Measurements from ENCODE around the gene ADARB1. TPM values are rescaled to one million over a fixed set of nuclear protein-coding genes. Genes with fewer than 3 reads are reported as not detected.
A peak's percentile ranks its signal among the peaks of the same experiment; 100 is the strongest.

Gene ADARB1
- total RNA-seq, 5 donors from 2014 or later (not counting 1 experiment from before 2014, with no cell fraction given): 39.7 to 50.3 (median 44.5) TPM

- CTCF ChIA-PET: no interaction called here
- no peaks in the 10 kb centered on the region for H3K9me3 ChIP-seq
- H3K4me1 ChIP-seq (ENCODE audit: control insufficient read depth in 1 of 2, extremely low read depth in 1 of 2, insufficient read depth in 2 of 2, low read length in 2 of 2): peaks cover 0 to 5% of the 10 kb centered on the region in 2 experiments
- Mint-ChIP-seq H3K36me3 (no peaks in the 10 kb centered on the region), H3K4me3 (no peak overlapping the region), H3K27ac (no peak overlapping the region), H3K9me3 (no peaks in the 10 kb centered on the region), H3K4me1 (peaks cover 1 to 10% (median 5%) of the 10 kb centered on the region in 3 donors), H3K27me3 (peaks cover 7 to 20% of the 10 kb centered on the region in 2 donors)
- no peaks in the 10 kb centered on the region for H3K36me3 ChIP-seq (ENCODE audit: control insufficient read depth in 2 of 2, extremely low read depth in 1 of 2, insufficient read depth in 1 of 2, low read length in 1 of 2)
- DNase-seq (no peak), ATAC-seq (replicated peaks in 1 of 4) (no peak)
- POLR2A ChIA-PET: no interaction called here
- peaks cover 0 to 54% of the 10 kb centered on the region in 2 experiments for H3K27me3 ChIP-seq (replicated peaks in 1 of 2; ENCODE audit: control insufficient read depth in 2 of 2, extremely low read depth in 1 of 2, insufficient read depth in 2 of 2, low read length in 1 of 2)
- WGBS (ENCODE audit: insufficient coverage): 93% methylated on average over 2 of the region's 3 CpGs
- no peak overlapping the region for H3K27ac ChIP-seq (ENCODE audit: low read length)
- no peak overlapping the region for H3K4me3 ChIP-seq (ENCODE audit: control insufficient read depth in 1 of 2, extremely low read depth in 1 of 2, low read length in 1 of 2)
Observed at GRCh38 chr21:45250272-45250671, 175.9 kb downstream of the ADARB1 start.

DNA sequence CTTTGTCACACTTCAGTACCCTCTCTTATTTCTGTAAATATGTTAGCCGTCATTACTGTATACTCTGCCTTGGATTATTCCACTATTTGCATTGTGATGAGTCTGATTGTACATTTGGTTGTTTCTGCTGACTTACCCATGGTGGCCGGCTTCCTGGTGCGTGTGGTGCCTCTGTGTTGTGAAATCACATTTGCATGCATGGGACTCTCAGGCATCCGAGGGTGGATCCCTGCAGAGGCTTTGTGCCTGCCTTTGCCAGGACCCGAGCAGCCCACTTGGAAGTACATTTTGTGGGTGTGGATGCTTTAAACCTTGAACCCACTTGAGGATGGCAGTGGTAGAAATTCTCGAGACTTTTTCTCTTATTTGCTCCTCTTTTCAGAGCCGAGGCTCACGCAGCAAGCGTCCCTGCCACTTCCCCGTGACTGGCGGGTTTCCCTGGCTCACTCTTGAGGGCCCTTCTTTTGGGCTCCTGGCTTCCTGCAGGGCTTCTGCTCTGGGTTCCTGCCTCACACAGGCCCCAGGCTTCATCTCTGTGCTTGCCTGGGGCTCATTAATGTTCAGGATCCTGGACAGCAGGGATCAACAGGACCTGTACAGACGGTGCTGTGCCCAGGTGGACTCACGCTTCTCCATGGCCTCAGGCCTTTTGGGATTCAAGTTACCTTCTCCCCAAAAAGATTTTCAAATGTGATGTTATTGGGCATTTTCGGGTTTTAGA, 176.7 kb downstream of the ADARB1 start:
- Histone ChIP-seq H3K9me3 (no peaks in the 10 kb centered on the region), H3K4me1 (ENCODE audit: control insufficient read depth in 1 of 2, extremely low read depth in 1 of 2, insufficient read depth in 2 of 2, low read length in 2 of 2) (peaks cover 0 to 13% of the 10 kb centered on the region in 2 experiments), H3K27me3 (replicated peaks in 1 of 2; ENCODE audit: control insufficient read depth in 2 of 2, extremely low read depth in 1 of 2, insufficient read depth in 2 of 2, low read length in 1 of 2) (peaks cover 0 to 57% of the 10 kb centered on the region in 2 experiments), H3K27ac (ENCODE audit: low read length) (no peak overlapping the region), H3K36me3 (ENCODE audit: control insufficient read depth in 2 of 2, extremely low read depth in 1 of 2, insufficient read depth in 1 of 2, low read length in 1 of 2) (no peaks in the 10 kb centered on the region), H3K4me3 (ENCODE audit: control insufficient read depth in 1 of 2, extremely low read depth in 1 of 2, low read length in 1 of 2) (no peak overlapping the region)
- ChIA-PET CTCF (no interaction called here), POLR2A (no interaction called here)
- H3K36me3 Mint-ChIP-seq: no peaks in the 10 kb centered on the region
- no peak overlapping the region for H3K4me3 Mint-ChIP-seq
- no peaks in the 10 kb centered on the region for H3K9me3 Mint-ChIP-seq
- 88% methylated on average over 9 of the region's 14 CpGs for WGBS (ENCODE audit: insufficient coverage)
- DNase-seq: no peak
- H3K27me3 Mint-ChIP-seq: peaks cover 7 to 24% of the 10 kb centered on the region in 2 donors
- H3K27ac Mint-ChIP-seq: no peak overlapping the region
- no peak for ATAC-seq (replicated peaks in 1 of 4)
- peaks cover 4 to 10% (median 8%) of the 10 kb centered on the region in 3 donors for H3K4me1 Mint-ChIP-seq

- POLR2A ChIA-PET: no interaction called here
- Mint-ChIP-seq H3K36me3 (no peaks in the 10 kb centered on the region), H3K4me1 (peaks cover 4 to 10% (median 10%) of the 10 kb centered on the region in 3 donors), H3K4me3 (no peak overlapping the region), H3K9me3 (no peaks in the 10 kb centered on the region), H3K27me3 (peaks cover 7 to 21% of the 10 kb centered on the region in 2 donors), H3K27ac (no peak overlapping the region)
- Histone ChIP-seq H3K27ac (ENCODE audit: low read length) (no peak overlapping the region), H3K27me3 (replicated peaks in 1 of 2; ENCODE audit: control insufficient read depth in 2 of 2, extremely low read depth in 1 of 2, insufficient read depth in 2 of 2, low read length in 1 of 2) (peaks cover 0 to 59% of the 10 kb centered on the region in 2 experiments), H3K4me1 (ENCODE audit: control insufficient read depth in 1 of 2, extremely low read depth in 1 of 2, insufficient read depth in 2 of 2, low read length in 2 of 2) (peaks cover 0 to 21% of the 10 kb centered on the region in 2 experiments), H3K9me3 (no peaks in the 10 kb centered on the region), H3K4me3 (ENCODE audit: control insufficient read depth in 1 of 2, extremely low read depth in 1 of 2, low read length in 1 of 2) (no peak overlapping the region), H3K36me3 (ENCODE audit: control insufficient read depth in 2 of 2, extremely low read depth in 1 of 2, insufficient read depth in 1 of 2, low read length in 1 of 2) (no peaks in the 10 kb centered on the region)
- ATAC-seq (replicated peaks in 1 of 4) (no peak), DNase-seq (no peak)
- CTCF ChIA-PET: no interaction called here
- 95% methylated on average over 22 of the region's 28 CpGs for WGBS (ENCODE audit: insufficient coverage)
Observed at GRCh38 chr21:45251635-45252447, 177.5 kb downstream of the ADARB1 start.

GRCh38 chr21:45252448-45252925, 178.1 kb downstream of the ADARB1 start:
- DNase-seq (peak in 1 of 35 experiments; percentile 17), ATAC-seq (replicated peaks in 1 of 4) (no peak)
- POLR2A ChIA-PET: no interaction called here
- H3K27ac Mint-ChIP-seq: no peak overlapping the region
- H3K4me3 Mint-ChIP-seq: no peak overlapping the region
- Histone ChIP-seq H3K36me3 (ENCODE audit: control insufficient read depth in 2 of 2, extremely low read depth in 1 of 2, insufficient read depth in 1 of 2, low read length in 1 of 2) (no peaks in the 10 kb centered on the region), H3K27me3 (replicated peaks in 1 of 2; ENCODE audit: control insufficient read depth in 2 of 2, extremely low read depth in 1 of 2, insufficient read depth in 2 of 2, low read length in 1 of 2) (peaks cover 0 to 65% of the 10 kb centered on the region in 2 experiments), H3K9me3 (no peaks in the 10 kb centered on the region), H3K27ac (ENCODE audit: low read length) (no peak overlapping the region), H3K4me3 (ENCODE audit: control insufficient read depth in 1 of 2, extremely low read depth in 1 of 2, low read length in 1 of 2) (no peak overlapping the region), H3K4me1 (ENCODE audit: control insufficient read depth in 1 of 2, extremely low read depth in 1 of 2, insufficient read depth in 2 of 2, low read length in 2 of 2) (peaks cover 0 to 27% of the 10 kb centered on the region in 2 experiments)
- CTCF ChIA-PET: no interaction called here
- no peaks in the 10 kb centered on the region for H3K9me3 Mint-ChIP-seq
- WGBS (ENCODE audit: insufficient coverage): 70% methylated on average over 2 of the region's 13 CpGs
- H3K36me3 Mint-ChIP-seq: no peaks in the 10 kb centered on the region
- H3K4me1 Mint-ChIP-seq: peaks cover 5 to 15% (median 10%) of the 10 kb centered on the region in 3 donors
- H3K27me3 Mint-ChIP-seq: peaks cover 5 to 21% of the 10 kb centered on the region in 2 donors

DNA sequence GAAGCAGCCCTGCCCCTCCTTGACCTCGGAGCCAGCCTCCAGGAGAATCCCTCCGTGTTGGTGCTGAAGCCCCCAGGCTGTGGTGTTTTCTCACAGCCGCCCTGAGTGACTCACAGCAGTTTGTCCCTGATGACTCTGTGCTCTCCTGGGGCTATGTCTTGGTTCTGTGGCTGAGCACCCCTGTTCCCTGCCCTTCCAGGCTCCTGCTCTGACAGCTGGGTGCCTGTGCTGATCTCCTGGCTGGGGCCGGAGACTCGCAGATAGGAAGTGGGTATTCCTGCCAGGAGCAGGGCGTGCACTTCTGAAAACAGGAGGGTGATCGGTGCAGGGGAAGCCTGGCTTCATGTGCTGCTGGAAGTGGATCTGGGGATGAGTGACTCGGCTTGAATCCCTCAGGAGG, 178.8 kb downstream of the ADARB1 start:
- 70% methylated on average over 8 of the region's 8 CpGs for WGBS (ENCODE audit: insufficient coverage)
- H3K27me3 Mint-ChIP-seq: peaks cover 4 to 17% of the 10 kb centered on the region in 2 donors

GRCh38 chr21:45253633-45254459, 179.5 kb downstream of the ADARB1 start:
- CTCF ChIA-PET: no interaction called here
- ATAC-seq (replicated peaks in 1 of 4) (no peak), DNase-seq (no peak)
- Histone ChIP-seq H3K4me3 (ENCODE audit: control insufficient read depth in 1 of 2, extremely low read depth in 1 of 2, low read length in 1 of 2) (no peak overlapping the region), H3K4me1 (ENCODE audit: control insufficient read depth in 1 of 2, extremely low read depth in 1 of 2, insufficient read depth in 2 of 2, low read length in 2 of 2) (peaks cover 0 to 31% of the 10 kb centered on the region in 2 experiments), H3K27me3 (replicated peaks in 1 of 2; ENCODE audit: control insufficient read depth in 2 of 2, extremely low read depth in 1 of 2, insufficient read depth in 2 of 2, low read length in 1 of 2) (peaks cover 0 to 63% of the 10 kb centered on the region in 2 experiments), H3K36me3 (ENCODE audit: control insufficient read depth in 2 of 2, extremely low read depth in 1 of 2, insufficient read depth in 1 of 2, low read length in 1 of 2) (no peaks in the 10 kb centered on the region), H3K27ac (ENCODE audit: low read length) (no peak overlapping the region), H3K9me3 (no peaks in the 10 kb centered on the region)
- peaks cover 5 to 15% (median 10%) of the 10 kb centered on the region in 3 donors for H3K4me1 Mint-ChIP-seq
- WGBS (ENCODE audit: insufficient coverage): 86% methylated on average over 15 of the region's 28 CpGs
- POLR2A ChIA-PET: no interaction called here
- H3K27me3 Mint-ChIP-seq: peaks cover 4 to 15% of the 10 kb centered on the region in 2 donors
- no peak overlapping the region for H3K27ac Mint-ChIP-seq
- no peaks in the 10 kb centered on the region for H3K9me3 Mint-ChIP-seq
- peak overlapping the region in 1 of 3 donors; percentile 64 for H3K4me3 Mint-ChIP-seq
- H3K36me3 Mint-ChIP-seq: no peaks in the 10 kb centered on the region

More for the DNA sequence above, 178.8 kb downstream of the ADARB1 start:
- Histone ChIP-seq H3K36me3 (ENCODE audit: control insufficient read depth in 2 of 2, extremely low read depth in 1 of 2, insufficient read depth in 1 of 2, low read length in 1 of 2) (no peaks in the 10 kb centered on the region), H3K27ac (ENCODE audit: low read length) (no peak overlapping the region), H3K27me3 (replicated peaks in 1 of 2; ENCODE audit: control insufficient read depth in 2 of 2, extremely low read depth in 1 of 2, insufficient read depth in 2 of 2, low read length in 1 of 2) (peaks cover 0 to 69% of the 10 kb centered on the region in 2 experiments), H3K4me1 (ENCODE audit: control insufficient read depth in 1 of 2, extremely low read depth in 1 of 2, insufficient read depth in 2 of 2, low read length in 2 of 2) (peaks cover 0 to 31% of the 10 kb centered on the region in 2 experiments), H3K9me3 (no peaks in the 10 kb centered on the region), H3K4me3 (ENCODE audit: control insufficient read depth in 1 of 2, extremely low read depth in 1 of 2, low read length in 1 of 2) (no peak overlapping the region)
- no peak for DNase-seq
- H3K4me3 Mint-ChIP-seq: no peak overlapping the region
- no peak for ATAC-seq (replicated peaks in 1 of 4)
- ChIA-PET CTCF (no interaction called here), POLR2A (no interaction called here)
- H3K27ac Mint-ChIP-seq: no peak overlapping the region
- H3K9me3 Mint-ChIP-seq: no peaks in the 10 kb centered on the region
- H3K4me1 Mint-ChIP-seq: peaks cover 5 to 15% (median 10%) of the 10 kb centered on the region in 3 donors
- H3K36me3 Mint-ChIP-seq: no peaks in the 10 kb centered on the region

All from T-cell (primary cell).